Kasumi-1 (cell line): ENCODE measurements around the gene RAI1.
A peak's percentile ranks its signal among the peaks of the same experiment; 100 is the strongest.

ENCODE experiments used
- DNase-seq, 2 experiments: peaks; one replicate each; lab custom pipeline; 2025; lab: John Stamatoyannopoulos, UW

Gene RAI1

DNA sequence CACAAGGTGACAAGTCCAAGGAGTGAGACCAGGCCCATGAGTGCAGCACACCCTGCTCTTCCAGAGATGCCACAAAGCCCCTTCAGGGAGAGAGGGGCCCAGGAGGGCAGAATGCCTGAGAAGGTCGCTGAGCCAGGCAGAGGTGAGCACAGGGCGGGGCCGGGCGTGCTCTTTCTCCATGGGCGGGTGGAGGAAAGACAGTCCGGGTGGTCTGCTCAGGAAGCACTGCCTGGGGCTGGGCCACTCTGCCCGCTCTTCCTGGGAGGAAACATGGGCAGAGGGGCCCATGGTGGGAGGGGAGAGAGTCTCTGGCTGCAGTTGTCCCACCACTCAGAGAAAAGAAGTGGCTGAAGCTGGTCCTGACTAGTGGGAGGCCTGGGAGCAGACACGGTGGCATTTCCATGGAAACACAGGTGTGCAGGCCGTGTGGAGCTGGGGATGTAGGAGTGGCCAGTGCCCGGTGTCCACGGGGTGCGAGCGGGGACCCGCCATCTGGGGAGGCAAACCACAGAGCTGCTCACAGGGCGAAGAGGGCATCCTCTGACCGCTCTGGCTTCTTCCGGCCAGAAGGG, 165.9 kb downstream of the RAI1 start:
- no peak for DNase-seq

DNA sequence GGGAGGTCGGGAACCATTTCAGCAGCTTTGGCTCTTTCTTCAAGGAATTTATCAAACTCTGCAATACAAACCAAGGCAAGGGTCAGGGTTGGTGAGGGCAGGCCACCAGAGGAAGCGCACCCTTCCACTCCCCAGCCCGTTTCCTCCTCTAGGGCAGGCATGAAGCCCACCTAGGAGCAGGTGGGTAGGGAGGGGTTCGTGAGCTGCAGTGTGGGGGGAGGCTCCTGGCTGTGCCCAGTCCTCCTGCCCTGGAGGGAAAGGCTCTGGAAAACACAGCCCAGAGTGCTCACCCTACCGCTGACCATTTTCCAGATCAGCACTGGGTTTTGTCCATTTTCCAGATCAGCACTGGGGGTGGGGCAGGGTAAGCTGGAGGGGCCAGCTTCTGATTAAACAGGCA, 166.5 kb downstream of the RAI1 start:
- no peak for DNase-seq

DNA sequence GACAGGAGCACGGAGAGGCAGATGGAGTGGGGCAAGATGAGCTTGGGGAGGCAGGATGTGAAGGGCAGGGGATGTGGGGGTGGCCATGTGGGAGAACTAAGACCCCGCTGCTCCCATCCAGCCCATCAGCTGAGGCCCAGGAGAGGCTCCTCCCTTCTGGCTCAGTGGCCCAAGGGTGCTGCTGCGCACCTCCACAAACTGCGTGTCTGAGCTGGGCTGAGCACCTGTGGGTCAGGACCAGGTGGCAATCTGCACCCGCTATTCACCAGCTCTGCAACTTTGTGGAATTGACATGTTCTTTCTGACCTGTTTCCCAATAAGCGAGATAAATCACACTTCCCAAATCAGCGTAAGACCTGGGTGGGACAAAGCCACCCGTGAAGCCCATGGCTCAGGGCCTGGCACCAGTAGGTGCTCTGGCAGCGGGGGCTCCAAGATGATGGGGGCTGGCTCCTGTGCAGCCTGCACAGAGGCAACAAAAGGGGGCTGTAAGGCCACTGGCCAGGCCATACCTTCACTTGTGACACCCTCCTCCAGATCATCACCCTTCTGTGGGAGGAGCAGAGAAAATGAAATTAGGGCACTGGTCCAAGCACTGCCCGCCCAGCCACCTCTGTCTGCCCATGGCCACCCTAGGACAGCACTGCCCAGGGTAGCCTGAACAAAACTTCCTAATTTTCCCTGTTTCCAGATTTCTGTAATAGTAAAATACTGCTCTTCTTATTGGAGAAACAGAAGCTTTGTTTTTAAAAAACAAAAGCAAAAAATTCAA, 167.2 kb downstream of the RAI1 start:
- no peak for DNase-seq

DNA sequence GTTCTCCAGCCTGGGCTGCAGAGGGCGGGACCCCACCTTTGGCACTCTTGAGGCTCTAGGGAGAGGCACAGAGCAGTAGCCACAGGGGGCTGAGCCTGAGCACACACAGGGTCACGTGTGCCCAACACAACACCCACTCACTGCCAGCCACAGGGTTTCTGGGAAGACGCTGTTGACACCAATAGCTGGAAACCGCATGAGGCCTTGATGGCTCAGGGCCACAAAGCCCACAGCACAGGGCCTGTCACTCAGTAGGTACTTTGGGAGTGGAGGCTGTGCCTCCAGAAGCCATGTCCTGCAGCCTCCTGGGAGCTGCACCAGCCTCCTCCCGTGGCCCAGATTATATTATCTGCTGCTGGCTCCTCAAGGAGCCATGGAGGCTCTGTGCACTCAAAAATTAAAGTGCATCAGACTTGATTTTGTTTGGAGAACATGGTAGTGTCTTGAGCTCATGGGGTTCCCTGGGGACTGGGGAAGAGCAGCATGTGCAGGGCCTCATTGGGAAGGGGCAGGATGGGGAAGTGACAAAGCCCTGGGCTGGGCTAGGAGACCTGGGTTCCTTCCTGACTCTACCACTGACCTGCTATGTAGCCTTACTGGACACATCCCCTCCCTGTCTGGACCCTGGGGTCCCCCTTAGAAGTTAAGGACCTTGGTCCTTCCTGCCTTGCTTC, 168.0 kb downstream of the RAI1 start:
- peak in 1 of 2 experiments; percentile 11 for DNase-seq

DNA sequence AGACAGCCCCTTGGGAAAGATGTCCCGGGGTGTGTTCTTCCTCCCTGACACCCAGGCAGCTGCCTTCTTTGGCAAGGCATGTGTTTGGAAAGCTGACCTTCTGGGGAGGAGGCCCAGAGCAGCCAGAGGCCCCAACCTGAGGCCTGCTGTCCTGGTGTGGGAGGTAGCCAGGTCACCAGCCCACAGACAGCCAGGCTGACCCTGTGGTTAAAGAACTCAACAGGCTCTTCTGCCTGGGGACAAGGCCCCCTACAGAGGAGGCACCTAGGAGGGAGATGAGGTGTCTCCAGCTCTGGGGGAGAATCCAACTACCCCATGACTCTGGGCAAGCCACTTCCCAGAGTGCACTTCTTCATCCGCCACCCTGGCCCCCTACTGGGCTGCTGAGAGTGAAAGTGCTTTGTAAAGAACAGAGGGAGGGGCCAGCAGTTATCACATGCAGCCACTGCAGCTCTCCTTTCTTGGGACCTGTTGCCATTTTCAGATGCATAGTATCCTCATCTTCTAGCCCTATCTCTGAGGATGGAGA, 168.7 kb downstream of the RAI1 start:
- DNase-seq, result peak; percentile 22 to 31

DNA sequence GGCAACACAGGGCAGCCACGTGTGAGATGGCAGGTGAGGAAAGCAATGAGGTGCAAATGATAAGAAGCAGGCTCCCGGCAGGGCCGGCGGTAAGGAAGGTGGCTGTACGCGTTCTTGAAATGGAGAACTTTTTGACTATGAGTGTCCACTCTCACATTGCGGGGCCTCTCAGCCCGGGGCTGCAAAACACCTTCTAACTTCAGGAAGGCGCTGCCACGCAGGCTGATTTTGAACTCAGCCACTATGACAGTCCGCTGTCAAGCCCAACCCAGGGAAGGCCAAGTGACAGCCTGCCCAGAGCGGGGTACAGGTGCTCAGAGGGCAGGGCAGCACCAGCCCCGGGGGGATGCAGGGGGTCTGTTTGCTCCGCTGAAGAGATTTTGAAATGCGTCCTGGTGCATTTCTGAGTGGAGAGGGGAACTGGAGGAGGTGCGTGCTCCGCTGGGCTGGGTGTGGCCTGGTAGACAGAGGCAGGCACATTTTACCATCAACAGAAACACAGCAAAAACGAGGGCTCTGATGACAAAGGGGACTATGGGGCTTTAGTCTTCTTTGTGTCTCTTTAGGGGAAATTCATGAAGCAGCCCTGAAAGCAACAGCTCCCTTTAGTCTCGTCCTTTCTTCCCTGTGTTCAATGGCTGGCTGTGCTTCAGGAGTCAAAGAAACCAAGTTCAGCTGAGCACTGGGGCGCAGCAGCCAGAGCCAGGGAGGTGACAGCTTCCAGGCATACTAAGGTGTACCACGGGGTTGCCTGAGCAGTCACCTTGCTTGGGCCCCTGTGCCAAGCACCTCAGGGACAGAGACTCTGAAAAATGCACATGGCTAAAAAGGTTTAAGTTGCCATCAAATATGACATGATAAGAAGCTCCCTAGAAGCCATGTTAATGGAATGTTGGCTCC, 170.1 kb downstream of the RAI1 start:
- DNase-seq, result no peak

DNA sequence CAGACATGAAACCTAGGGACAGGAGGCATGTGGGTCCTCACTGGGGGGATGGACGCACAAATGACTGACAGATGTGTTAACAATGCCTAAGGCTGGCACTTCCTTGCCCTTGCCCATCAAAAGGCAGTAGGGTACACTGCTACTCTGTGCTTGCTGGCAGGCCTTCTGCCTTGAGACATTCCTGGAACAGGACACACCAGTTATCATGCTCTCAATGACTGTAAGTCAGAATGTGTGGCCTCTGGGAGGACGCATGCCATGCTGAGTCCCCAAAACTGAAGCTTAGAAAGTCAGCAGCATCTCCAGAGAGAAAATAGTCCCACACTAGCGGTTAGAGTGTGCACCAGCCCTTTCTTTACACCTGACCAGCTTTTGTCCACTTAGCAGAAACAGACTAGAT, 171.7 kb downstream of the RAI1 start:
- no peak for DNase-seq

DNA sequence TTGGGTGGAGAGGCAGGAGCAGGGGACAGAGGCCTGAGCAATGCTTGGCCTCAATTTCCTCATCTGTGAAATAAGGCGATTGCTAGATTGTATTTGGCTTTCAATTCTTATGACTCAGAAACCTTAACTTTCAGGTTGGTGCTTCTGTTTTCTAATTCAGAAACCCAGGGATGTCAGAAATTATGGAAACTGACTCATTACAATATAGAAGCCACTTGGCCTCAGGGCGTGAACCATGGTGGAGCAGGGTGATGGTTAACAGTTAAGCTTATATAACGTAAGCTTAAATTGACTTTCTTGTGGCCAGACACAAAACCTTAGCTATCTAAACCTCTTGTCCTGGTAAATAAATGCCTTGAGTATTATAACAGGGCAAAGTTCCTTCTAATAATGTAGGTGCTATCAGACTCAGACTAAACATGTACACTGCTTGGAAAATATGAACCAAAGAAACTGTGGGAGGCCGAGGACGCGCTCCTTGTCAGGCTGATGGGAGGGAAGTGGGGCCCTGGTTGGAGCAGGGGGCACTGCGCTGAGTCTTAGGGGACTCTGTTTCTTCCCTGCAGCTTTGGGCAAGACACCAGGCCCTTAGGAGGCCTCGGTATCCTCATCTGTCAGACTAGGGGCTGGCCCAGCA, 172.7 kb downstream of the RAI1 start:
- no peak for DNase-seq

DNA sequence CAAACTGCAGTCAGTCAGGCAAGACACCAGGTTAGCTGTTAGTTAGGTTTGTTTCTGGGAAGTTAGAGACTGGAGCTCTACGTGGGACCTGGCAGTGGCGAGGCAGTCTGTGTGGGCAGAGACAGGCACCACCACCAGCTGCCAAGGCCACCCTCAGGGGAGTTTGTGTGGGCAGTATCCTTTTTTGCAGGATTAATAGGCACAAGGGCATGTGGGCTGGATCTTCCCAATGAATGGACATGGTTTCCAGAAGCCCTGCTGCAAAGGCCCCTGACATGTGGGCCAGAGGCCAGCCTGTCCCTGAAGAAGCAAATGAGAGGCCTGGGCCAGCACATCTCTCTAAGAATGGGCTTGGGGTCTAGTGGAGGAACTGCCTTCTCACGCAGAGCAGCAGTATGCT, 174.7 kb downstream of the RAI1 start:
- no peak for DNase-seq

DNA sequence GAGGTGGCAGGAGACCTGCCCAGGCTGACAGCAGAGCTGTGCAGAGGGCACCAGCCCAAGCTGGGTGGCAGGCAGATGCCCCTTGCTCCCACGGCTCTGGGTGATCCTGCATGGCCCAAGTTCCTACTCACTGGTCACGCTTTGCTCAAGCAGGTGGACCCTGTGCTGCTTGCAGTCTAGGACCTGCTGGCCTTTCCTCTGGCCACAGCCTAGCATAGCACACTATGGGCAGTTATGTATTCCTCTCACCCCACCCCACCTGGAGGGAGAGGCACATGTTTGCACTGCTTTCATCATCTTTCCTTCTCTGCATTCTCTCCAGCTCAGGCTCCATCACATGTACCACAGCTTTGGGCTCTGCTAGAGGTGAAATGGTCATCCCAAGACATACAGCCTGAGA, 175.1 kb downstream of the RAI1 start:
- no peak for DNase-seq

DNA sequence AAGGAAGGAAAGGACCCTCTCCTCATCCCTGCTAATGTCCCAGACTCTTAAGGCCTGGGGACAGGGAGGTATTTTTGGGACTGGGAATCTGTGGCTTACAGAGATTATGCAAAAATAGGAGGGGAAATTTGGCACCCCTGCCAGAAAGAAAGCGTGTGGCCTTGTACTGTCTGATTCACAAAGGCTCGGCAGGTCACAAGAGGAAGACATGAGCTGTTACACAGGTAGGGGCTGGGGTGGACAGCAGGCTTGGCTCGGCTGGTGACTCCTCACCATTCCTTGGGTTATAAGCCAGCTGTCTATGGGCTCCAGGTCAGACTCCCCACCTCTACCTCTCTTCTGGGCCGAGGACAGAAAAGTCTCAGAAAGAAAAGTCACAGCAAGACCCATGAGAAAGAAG, 176.2 kb downstream of the RAI1 start:
- DNase-seq, result no peak

DNA sequence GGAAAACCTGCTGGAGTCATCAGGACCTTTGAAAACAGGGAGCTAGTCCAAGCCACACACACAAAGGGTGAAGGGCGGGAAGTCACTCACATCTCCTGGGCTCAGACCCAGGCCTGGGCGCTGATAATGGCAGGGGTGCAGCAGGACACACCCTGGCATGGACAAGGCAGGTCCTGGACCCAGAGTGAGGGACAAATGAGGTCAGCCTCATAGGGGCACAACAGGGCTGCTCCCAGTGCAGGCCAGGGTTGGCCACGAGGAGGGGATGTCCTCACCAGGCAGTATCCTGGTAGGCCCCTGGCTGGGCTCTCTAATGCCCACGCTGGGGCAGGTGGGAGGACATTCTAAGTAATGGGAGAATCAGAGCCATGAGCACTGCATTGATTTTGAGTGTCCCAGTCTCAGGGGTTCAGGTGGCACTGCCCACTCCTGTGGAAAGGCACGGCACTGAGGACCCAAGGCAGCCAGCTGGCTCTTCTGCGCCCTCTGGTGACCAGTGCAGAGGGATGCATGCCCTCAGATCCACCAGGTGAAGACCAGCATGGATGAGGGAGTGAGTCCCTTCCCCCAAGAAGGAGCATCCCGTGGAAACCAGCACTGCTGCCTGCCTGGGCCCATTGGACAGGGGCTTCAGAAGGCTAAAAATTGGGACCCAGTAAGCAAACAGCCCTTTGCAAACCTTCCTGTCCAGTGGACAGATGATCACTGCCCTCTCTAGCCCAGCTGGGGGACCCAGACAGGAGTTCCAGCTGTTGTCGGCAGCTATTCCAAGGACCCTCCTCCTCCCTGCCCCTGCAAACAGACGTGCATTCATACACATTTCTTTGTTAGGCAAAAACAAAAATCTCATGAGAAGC, 178.9 kb downstream of the RAI1 start:
- peak; percentile 14 to 20 for DNase-seq

DNA sequence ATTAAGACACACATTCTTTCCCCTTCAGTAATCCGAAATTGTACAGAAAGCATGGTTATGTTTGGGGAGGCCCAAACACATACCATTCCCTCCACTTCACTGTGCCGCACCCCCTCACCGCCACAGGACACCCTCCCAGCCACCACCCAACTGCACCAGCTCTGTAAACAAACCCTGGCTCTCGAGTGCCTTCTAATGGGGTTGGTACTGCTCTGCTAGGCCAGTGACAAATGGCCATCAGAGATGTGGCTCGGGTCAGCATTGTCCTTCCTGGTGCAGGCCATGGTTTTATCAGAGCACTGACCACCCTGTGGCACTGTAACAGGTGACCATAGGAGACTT, 179.5 kb downstream of the RAI1 start:
- DNase-seq, result no peak
